ENCODE data around the gene RAB17.
A peak's percentile ranks its signal among the peaks of the same experiment; 100 is the strongest.

Gene RAB17

DNA sequence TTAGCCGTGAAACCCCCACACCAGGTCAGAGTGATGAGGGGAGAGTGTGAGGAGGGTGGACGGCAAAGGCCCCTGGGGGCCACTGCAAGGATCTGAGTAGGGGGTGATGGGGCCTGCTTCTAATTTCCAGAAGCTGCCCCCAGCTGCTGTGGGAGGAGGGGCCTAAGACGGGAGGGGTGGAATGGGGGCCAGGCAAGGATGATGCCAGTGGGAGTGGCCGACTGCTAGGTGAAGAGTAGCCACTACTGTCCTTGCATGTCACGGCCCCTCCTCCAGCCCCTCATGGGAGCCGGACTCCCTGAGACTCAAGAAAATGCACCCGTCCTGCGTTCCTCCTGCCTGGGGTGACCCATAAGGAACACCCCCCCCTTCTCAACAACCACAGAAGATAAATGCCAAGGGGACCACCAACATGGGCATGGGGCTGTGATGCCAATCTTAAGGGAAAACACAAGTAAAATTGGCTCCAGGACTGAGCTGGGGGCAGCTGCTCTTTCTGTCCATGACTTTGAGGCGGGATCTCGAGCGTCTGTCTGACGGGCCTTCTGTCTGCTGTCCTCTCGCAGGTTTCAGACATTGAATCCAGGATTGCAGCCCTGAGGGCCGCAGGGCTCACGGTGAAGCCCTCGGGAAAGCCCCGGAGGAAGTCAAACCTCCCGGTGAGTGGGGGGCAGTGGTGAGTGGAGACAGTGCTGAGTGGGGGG is 48.4 kb downstream of the RAB17 start:
- peak; percentile 26 for DNase-seq (ENCODE audit: low read depth)
- no peak overlapping the region for H3K4me3 ChIP-seq (ENCODE audit: low read depth, low read length)
- TF ChIP-seq MYC (IDR thresholded peaks at IDR 0.05; ENCODE audit: low read depth, low read length) (no peak), POLR2A (IDR thresholded peaks at IDR 0.05; ENCODE audit: extremely low read depth, insufficient read length) (no peak), MAX (IDR thresholded peaks at IDR 0.05; ENCODE audit: low read depth, low read length) (no peak)
- TF ChIP-seq, protein P1, sequence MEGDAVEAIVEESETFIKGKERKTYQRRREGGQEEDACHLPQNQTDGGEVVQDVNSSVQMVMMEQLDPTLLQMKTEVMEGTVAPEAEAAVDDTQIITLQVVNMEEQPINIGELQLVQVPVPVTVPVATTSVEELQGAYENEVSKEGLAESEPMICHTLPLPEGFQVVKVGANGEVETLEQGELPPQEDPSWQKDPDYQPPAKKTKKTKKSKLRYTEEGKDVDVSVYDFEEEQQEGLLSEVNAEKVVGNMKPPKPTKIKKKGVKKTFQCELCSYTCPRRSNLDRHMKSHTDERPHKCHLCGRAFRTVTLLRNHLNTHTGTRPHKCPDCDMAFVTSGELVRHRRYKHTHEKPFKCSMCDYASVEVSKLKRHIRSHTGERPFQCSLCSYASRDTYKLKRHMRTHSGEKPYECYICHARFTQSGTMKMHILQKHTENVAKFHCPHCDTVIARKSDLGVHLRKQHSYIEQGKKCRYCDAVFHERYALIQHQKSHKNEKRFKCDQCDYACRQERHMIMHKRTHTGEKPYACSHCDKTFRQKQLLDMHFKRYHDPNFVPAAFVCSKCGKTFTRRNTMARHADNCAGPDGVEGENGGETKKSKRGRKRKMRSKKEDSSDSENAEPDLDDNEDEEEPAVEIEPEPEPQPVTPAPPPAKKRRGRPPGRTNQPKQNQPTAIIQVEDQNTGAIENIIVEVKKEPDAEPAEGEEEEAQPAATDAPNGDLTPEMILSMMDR (IDR thresholded peaks at IDR 0.05; ENCODE audit: low read depth, low read length) = no peak

- no peak overlapping the region for H3K4me3 ChIP-seq (ENCODE audit: low read depth, low read length)
- peak; percentile 20 for DNase-seq (ENCODE audit: low read depth)
- TF ChIP-seq, protein P1 (IDR thresholded peaks at IDR 0.05; ENCODE audit: low read depth, low read length) = no peak
- no peak for TF ChIP-seq MAX (IDR thresholded peaks at IDR 0.05; ENCODE audit: low read depth, low read length)
These were observed 49.3 kb downstream of the RAB17 start for GRCh38 chr2:237541243-237541642.

GRCh38 chr2:237540823-237541222 is 49.7 kb downstream of the RAB17 start:
- H3K4me3 ChIP-seq (ENCODE audit: low read depth, low read length) = no peak overlapping the region
- DNase-seq (ENCODE audit: low read depth) = peak; percentile 15
- TF ChIP-seq MYC (IDR thresholded peaks at IDR 0.05; ENCODE audit: low read depth, low read length) (no peak), MAX (IDR thresholded peaks at IDR 0.05; ENCODE audit: low read depth, low read length) (no peak), POLR2A (IDR thresholded peaks at IDR 0.05; ENCODE audit: extremely low read depth, insufficient read length) (no peak)
- TF ChIP-seq, protein P1 (IDR thresholded peaks at IDR 0.05; ENCODE audit: low read depth, low read length) = no peak

GRCh38 chr2:237540223-237540775 is 50.2 kb downstream of the RAB17 start:
- no peak for DNase-seq (ENCODE audit: low read depth)
- H3K4me3 ChIP-seq (ENCODE audit: low read depth, low read length) = no peak overlapping the region
- no peak for TF ChIP-seq POLR2A (IDR thresholded peaks at IDR 0.05; ENCODE audit: extremely low read depth, insufficient read length)
- TF ChIP-seq MYC (IDR thresholded peaks at IDR 0.05; ENCODE audit: low read depth, low read length) = no peak
- TF ChIP-seq MAX (IDR thresholded peaks at IDR 0.05; ENCODE audit: low read depth, low read length) = no peak
- TF ChIP-seq, protein P1 (IDR thresholded peaks at IDR 0.05; ENCODE audit: low read depth, low read length) = no peak

- TF ChIP-seq MAX (IDR thresholded peaks at IDR 0.05; ENCODE audit: low read depth, low read length) (no peak), MYC (IDR thresholded peaks at IDR 0.05; ENCODE audit: low read depth, low read length) (no peak), POLR2A (IDR thresholded peaks at IDR 0.05; ENCODE audit: extremely low read depth, insufficient read length) (no peak)
- TF ChIP-seq, protein P1 (IDR thresholded peaks at IDR 0.05; ENCODE audit: low read depth, low read length) = no peak
- DNase-seq (ENCODE audit: low read depth) = no peak
- no peak overlapping the region for H3K4me3 ChIP-seq (ENCODE audit: low read depth, low read length)
These were observed 50.9 kb downstream of the RAB17 start for GRCh38 chr2:237539681-237540080.
